Activated T-helper 2 cell treated with anti-CD3 and anti-CD28 coated beads, Interferon-gamma antibody, Interleukin-2, Interleukin-4, amounts not matched to agents 10 μg/mL and 5 μg/mL and 100 μg/mL, durations not matched to agents 14 hours and 24 hours and 36 hours (primary cell): ENCODE measurements around the gene CCDC124. TPM values are rescaled to one million over a fixed set of nuclear protein-coding genes. Genes with fewer than 3 reads are reported as not detected.
"Not testable (repeated sequence)": the region's sequence is repeated elsewhere in the genome, so short reads cannot be mapped to it uniquely, and the experiment has no call there.

Source experiments
- DNase-seq: peaks from one replicate; pipeline ENCODE4 v3.0.0; 2021; ENCODE audit warnings: low spot score
- H3K27ac Mint-ChIP-seq: one replicate; pipeline ENCODE4 v1.8.0; 2021; ENCODE audit warnings: mixed read lengths
- H3K27me3 Mint-ChIP-seq: one replicate; pipeline ENCODE4 v1.8.0; 2021; ENCODE audit warnings: low read depth, mixed read lengths
- H3K36me3 Mint-ChIP-seq: one replicate; pipeline ENCODE4 v1.8.0; 2021; ENCODE audit warnings: low read depth, mixed read lengths
- H3K4me1 Mint-ChIP-seq: one replicate; pipeline ENCODE4 v1.8.0; 2021; ENCODE audit warnings: low read depth, mixed read lengths
- H3K4me3 Mint-ChIP-seq: one replicate; pipeline ENCODE4 v1.8.0; 2021; ENCODE audit warnings: low read depth, mild to moderate bottlenecking, moderate library complexity, mixed read lengths
- H3K9me3 Mint-ChIP-seq: one replicate; pipeline ENCODE4 v1.8.0; 2021; ENCODE audit warnings: mixed read lengths
- intact Hi-C: fragments of 100-400 bp; cut with micrococcal nuclease; formaldehyde crosslinking; loops from one replicate; pipeline ENCODE4 v1.15.1; 2023
- total RNA-seq: library from RNA; stranded (reverse); gene quantifications from 2 replicates; pipeline ENCODE4 v1.2.3, GENCODE V29; 2022

Gene CCDC124
- total RNA-seq, 1 donor from 2014 or later = 123 TPM

DNA sequence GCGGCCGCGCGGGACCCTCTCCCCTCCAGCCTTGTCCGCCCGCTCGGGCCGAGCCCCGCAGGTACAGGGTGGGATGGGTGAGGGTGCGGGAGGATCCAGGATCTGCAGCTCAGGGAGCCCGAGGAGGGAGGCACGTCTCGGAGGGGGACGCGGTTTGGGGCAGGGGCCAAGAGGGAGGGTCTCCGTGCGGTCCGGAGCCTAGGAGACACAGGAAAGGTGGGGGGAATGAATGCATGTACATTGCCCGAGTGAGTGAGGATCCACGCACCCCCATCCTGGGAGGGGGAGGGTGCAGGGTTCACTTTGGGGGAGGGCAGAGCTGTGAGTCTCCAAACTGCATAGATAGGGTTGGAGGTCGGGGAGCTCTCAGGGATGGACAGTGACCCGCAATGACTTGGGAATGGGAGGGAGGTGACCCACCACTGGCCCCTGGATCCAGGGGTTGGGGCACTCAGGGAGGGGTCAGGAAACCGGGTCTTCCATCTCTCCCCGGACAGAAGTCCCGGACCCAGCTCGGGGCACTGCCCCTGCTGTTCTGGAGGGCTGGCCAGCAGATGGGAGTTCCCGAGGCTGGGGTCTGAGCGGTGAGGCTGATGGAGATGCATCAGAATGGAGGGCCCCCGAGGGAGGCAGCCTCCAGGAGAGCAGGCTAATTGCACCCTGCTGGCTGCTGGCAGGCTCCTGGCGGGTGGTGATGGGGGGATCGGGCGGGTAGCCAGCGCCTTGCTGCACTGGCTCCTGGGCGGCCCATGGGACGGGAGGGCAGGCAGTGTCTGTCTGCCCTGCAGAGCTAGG, 34.6 kb downstream of the CCDC124 start:
- Mint-ChIP-seq H3K4me3 (no peak overlapping the region), H3K9me3 (no peaks in the 10 kb centered on the region), H3K4me1 (no peaks in the 10 kb centered on the region), H3K27me3 (peaks cover 34% of the 10 kb centered on the region), H3K36me3 (no peaks in the 10 kb centered on the region), H3K27ac (no peak overlapping the region)
- DNase-seq = no peak
- intact Hi-C loops = no loop called here

DNA sequence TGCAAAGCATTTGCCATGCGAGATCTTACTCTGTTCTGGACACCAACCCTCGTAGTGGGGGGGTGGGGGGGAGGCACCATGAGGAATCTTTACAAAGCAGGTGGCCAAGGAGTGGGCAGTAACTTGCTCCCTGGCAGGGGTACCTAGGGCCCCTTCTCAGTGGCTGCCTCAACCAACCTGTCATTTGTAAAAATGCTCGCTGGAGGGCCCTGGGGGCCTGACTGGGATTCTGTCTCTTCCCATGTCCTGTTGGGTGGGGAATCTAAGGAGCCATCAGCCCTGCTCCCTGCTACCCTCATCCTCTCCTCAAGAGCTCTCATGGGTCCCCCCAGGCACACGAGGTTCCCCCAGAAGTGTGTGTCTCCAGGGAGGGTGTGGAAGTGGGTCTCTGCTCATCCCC, 35.5 kb downstream of the CCDC124 start:
- no peak overlapping the region for H3K4me3 Mint-ChIP-seq
- H3K27ac Mint-ChIP-seq = no peak overlapping the region
- no peaks in the 10 kb centered on the region for H3K36me3 Mint-ChIP-seq
- H3K4me1 Mint-ChIP-seq = no peaks in the 10 kb centered on the region
- H3K9me3 Mint-ChIP-seq = no peaks in the 10 kb centered on the region
- intact Hi-C loops = no loop called here
- DNase-seq = no peak
- H3K27me3 Mint-ChIP-seq = peaks cover 36% of the 10 kb centered on the region

DNA sequence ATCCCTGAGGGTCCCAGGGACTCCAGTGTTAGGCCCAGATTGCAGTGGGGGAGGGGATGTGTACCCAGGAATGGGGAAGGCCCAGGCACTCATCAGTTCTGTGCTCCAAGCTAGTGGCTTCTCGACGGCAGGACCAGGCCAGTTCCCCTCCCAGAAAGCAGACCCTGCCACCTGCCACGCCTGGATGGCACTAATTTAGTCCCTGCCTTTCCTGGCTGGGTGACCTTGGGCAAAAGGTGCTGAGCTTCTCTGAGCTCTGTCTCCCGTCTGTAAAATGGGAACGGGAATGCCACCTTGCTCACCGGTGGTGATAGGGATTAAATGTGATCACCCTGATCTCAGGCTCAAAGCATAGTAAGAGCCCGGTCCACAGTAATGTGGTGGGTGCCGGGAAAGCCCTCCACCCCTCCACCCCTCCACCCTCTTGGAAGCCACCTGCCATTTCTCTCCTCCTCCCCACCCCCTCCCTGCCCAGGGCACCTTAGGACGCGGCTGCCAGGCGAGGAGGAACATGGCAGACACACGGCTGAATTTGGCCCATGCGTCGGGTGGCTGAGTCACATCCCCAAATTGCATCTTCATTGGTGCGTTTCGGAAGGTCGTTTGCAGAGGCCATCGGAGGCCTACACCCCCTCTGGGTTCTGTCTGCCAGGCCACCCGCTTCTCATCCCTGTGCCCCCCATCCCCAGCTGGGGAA, 36.4 kb downstream of the CCDC124 start:
- H3K9me3 Mint-ChIP-seq = no peaks in the 10 kb centered on the region
- peaks cover 34% of the 10 kb centered on the region for H3K27me3 Mint-ChIP-seq
- H3K4me1 Mint-ChIP-seq = no peaks in the 10 kb centered on the region
- no peak for DNase-seq
- intact Hi-C loops = no loop called here
- no peaks in the 10 kb centered on the region for H3K36me3 Mint-ChIP-seq
- H3K27ac Mint-ChIP-seq = no peak overlapping the region
- no peak overlapping the region for H3K4me3 Mint-ChIP-seq

DNA sequence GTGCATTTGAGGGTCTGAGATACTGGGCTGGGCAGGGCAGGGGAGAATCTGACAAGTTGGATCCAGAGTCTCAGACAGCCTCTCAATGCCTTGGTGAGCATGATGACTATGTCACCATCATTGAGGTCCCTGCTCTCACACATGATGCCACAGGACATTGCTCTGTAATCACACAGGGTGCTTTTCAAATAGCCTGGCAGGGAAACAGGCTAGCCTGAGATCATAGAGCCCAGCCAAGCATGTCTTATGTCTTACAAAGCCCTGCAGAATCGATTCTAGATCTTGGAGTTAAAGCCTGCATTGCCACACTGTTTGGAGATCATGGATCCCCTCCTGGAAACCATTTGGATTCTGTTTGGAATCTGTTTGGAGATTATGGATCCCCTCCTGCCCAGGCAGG, 39.4 kb downstream of the CCDC124 start:
- Mint-ChIP-seq H3K4me1 (no peaks in the 10 kb centered on the region), H3K36me3 (no peaks in the 10 kb centered on the region), H3K27me3 (peaks cover 11% of the 10 kb centered on the region), H3K27ac (no peak overlapping the region), H3K9me3 (no peaks in the 10 kb centered on the region), H3K4me3 (no peak overlapping the region)
- DNase-seq = no peak
- intact Hi-C loops = no loop called here

DNA sequence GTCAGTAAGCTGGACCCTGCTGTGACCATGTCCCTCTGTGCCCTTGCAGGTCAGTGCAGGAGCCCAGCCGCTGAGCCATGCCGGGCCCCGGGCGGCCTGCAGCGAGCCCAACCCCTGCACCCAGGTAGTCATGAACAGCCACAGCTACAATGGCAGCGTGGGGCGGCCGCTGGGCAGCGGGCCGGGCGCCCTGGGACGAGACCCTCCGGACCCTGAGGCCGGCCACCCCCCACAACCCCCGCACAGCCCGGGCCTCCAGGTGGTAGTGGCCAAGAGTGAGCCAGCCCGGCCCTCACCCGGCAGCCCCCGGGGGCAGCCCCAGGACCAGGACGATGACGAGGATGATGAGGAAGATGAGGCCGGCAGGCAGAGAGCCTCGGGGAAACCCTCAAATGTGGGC, 40.9 kb downstream of the CCDC124 start:
- no peaks in the 10 kb centered on the region for H3K4me1 Mint-ChIP-seq
- no peaks in the 10 kb centered on the region for H3K36me3 Mint-ChIP-seq
- no peaks in the 10 kb centered on the region for H3K9me3 Mint-ChIP-seq

DNA sequence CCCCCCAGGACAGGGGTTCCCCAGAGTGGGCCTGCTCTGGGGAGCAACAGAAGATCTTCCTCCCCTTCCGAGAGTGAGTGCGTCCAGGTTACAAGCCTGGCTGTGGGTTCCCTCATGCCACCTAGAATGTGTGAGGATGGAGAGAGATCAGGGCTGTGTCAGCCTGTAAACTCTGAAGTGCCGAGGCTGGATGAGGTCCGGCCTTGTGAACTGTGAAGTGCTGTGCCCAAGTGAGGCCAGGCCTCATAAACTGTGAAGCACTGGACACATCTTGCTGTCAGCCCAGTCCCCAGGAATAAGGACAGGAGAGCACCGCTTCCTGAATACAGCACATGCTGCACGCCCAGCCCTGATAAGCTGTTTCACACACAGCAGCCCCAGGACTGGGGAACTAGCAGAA, 41.7 kb downstream of the CCDC124 start:
- Mint-ChIP-seq H3K9me3 (no peaks in the 10 kb centered on the region), H3K4me3 (no peak overlapping the region), H3K27ac (no peak overlapping the region), H3K27me3 (peaks cover 8% of the 10 kb centered on the region), H3K36me3 (no peaks in the 10 kb centered on the region), H3K4me1 (peaks cover 1% of the 10 kb centered on the region)
- DNase-seq = no peak
- intact Hi-C loops = no loop called here

More for the DNA sequence above, 40.9 kb downstream of the CCDC124 start:
- DNase-seq = no peak
- intact Hi-C loops = no loop called here
- Mint-ChIP-seq H3K4me3 (no peak overlapping the region), H3K27ac (no peak overlapping the region), H3K27me3 (peaks cover 5% of the 10 kb centered on the region)

DNA sequence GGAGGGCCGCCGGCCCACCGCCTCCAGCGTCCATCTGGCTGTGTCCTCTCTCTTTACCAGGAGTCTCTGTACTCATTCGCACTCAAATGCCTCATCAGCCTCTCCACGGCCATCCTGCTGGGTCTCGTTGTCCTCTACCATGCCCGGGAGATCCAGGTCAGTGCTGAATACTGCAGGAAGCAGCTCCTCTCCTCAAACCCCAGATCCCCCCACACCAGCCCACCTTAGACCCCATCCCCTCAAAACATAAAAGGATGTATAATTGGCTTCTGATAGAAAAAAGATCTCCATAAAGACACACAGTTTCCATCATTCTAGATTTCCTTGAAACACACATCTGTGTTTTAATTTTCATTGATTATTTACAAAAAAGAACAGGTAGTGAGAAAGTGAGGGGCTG, 42.2 kb downstream of the CCDC124 start:
- Mint-ChIP-seq H3K9me3 (no peaks in the 10 kb centered on the region), H3K4me1 (peaks cover 3% of the 10 kb centered on the region), H3K36me3 (no peaks in the 10 kb centered on the region), H3K27me3 (peaks cover 10% of the 10 kb centered on the region), H3K4me3 (no peak overlapping the region), H3K27ac (no peak overlapping the region)
- intact Hi-C loops = no loop called here
- DNase-seq = no peak

DNA sequence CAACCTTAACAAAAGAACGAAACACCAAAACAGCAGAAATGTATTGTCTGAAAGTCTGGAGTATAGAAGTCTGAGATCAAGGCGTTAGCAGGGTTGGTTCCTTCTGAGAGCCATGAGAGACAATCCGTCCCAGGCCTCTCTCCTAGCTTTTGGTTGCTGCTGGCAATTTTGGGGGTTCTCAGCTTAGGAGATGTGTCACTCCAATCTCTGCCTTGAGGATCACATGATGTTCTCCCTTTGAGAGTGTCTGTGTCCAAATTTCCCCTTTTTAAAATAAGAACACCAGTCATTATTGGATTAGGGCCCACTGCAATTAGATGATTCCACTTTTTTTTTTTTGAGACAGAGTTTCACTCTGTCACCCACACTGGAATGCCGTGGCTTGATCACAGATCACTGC, 44.2 kb downstream of the CCDC124 start:
- Mint-ChIP-seq H3K4me1 (peaks cover 3% of the 10 kb centered on the region), H3K36me3 (no peaks in the 10 kb centered on the region), H3K27me3 (peaks cover 16% of the 10 kb centered on the region), H3K27ac (no peak overlapping the region), H3K9me3 (no peaks in the 10 kb centered on the region), H3K4me3 (no peak overlapping the region)
- no peak for DNase-seq
- intact Hi-C loops = no loop called here

DNA sequence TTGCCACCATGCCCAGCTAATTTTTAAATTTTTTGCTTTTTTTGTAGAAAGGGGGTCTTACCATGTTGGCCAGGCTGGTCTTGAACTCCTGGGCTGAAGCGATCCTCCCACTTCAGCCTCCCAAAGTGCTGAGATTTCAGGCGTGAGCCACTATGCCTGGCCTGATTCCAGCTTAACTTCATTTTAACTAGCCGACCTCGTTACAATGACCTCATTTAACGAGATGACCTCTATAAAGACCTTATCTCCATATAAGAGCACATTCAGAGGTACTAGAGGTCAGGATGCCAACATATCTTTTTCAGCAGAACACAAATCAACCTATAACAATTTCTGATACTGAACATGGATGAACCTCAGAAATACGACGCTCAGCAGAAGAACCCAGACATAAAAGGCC, 44.7 kb downstream of the CCDC124 start:
- H3K27me3 Mint-ChIP-seq = peaks cover 16% of the 10 kb centered on the region
- H3K36me3 Mint-ChIP-seq = no peaks in the 10 kb centered on the region
- no peak overlapping the region for H3K27ac Mint-ChIP-seq
- H3K4me3 Mint-ChIP-seq = no peak overlapping the region
- no peaks in the 10 kb centered on the region for H3K9me3 Mint-ChIP-seq
- peaks cover 3% of the 10 kb centered on the region for H3K4me1 Mint-ChIP-seq
- no peak for DNase-seq
- intact Hi-C loops = no loop called here

DNA sequence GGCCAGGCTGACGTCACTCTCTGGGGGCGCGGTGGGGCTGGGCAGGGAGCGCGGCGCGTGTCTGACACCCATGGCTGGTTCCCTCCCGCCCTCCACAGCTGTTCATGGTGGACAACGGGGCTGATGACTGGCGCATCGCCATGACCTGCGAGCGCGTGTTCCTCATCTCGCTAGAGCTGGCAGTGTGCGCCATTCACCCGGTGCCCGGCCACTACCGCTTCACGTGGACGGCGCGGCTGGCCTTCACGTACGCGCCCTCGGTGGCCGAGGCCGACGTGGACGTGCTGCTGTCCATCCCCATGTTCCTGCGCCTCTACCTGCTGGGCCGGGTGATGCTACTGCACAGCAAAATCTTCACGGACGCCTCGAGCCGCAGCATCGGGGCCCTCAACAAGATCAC, 48.8 kb downstream of the CCDC124 start:
- H3K9me3 Mint-ChIP-seq = no peaks in the 10 kb centered on the region
- H3K27ac Mint-ChIP-seq = no peak overlapping the region
- DNase-seq = no peak
- H3K36me3 Mint-ChIP-seq = no peaks in the 10 kb centered on the region
- H3K27me3 Mint-ChIP-seq = peaks cover 14% of the 10 kb centered on the region
- H3K4me3 Mint-ChIP-seq = no peak overlapping the region
- intact Hi-C loops = no loop called here
- H3K4me1 Mint-ChIP-seq = peaks cover 3% of the 10 kb centered on the region

DNA sequence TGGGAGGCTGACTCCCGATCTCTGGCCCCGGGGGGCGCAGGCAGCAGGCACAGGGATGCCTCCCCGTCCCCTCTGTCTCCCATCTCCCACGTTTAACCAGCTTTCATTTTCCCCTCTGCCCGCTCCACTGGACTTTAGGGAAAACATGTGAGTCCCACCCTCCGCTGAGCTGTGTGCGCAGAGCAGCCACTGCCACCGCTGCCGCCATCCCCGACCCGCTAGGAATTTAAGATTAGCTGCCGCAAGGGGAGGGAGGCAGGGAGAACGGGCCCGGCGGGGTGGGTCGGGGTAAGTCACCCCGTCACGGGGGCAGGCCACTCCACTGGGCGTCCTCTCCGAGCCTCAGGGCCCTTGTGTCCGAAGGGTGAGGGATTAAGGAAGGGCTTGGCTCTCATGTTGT, 49.6 kb downstream of the CCDC124 start:
- Mint-ChIP-seq H3K4me1 (peaks cover 3% of the 10 kb centered on the region), H3K27me3 (peaks cover 14% of the 10 kb centered on the region), H3K36me3 (no peaks in the 10 kb centered on the region), H3K4me3 (no peak overlapping the region), H3K27ac (no peak overlapping the region), H3K9me3 (no peaks in the 10 kb centered on the region)
- no peak for DNase-seq
- intact Hi-C loops = no loop called here

DNA sequence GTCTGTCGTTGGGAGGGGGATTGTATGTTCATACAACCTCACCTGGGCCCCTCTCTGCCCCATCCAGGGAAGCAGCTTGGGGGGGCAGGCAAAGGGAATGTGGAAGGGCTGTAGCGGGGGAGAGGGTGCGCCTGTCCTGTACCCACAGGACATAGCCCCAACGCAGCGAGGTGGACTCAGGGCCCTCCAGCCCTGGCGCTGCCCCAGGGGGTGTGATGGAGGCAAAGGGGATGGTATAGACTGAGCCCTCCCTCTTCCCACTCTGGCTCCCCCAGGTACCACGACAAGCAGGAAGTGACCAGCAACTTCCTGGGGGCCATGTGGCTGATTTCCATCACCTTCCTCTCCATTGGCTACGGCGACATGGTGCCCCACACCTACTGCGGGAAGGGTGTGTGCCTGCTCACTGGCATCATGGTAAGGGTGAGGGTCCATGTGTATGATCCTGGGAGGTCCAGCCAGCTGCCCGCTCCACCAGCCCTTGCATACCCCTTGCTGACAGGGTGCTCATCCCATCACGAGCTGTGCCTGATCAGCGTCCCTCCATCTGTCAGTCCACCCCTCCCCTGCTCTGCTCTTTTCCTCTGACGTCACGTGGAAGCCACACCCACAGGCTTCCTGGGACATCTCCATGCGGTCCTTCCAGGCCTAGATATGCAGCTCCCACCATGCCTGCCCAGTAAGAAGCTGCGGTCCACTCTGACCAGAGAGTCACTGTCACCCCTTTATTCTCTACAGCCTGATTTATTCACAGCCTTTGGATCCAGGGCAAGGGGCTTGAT, 52.4 kb downstream of the CCDC124 start:
- peaks cover 5% of the 10 kb centered on the region for H3K27me3 Mint-ChIP-seq
- H3K9me3 Mint-ChIP-seq = no peaks in the 10 kb centered on the region
- intact Hi-C loops = no loop called here
- H3K36me3 Mint-ChIP-seq = no peaks in the 10 kb centered on the region
- H3K27ac Mint-ChIP-seq = no peak overlapping the region
- H3K4me3 Mint-ChIP-seq = no peak overlapping the region
- no peak for DNase-seq
- no peaks in the 10 kb centered on the region for H3K4me1 Mint-ChIP-seq

DNA sequence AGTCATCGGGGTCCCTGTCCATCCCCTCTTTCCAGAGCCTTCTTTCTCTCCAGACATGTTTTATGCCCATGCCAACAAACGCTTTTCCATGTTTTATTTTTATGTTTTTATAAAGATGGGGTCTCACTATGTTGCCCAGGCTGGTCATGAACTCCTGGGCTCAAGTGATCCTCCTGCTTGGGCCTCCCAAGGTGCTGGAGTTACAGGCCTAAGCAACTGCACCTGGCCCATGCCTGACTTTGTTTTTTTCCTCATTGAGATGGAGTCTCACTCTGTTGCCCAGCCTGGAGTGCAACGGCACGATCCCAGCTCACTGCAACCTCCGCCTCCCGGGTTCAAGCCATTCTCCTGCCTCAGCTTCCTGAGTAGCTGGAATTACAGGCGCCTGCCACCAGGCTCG, 53.8 kb downstream of the CCDC124 start:
- H3K27ac Mint-ChIP-seq, H3K36me3 Mint-ChIP-seq, H3K4me1 Mint-ChIP-seq, H3K27me3 Mint-ChIP-seq, intact Hi-C loops, H3K4me3 Mint-ChIP-seq, DNase-seq, H3K9me3 Mint-ChIP-seq: not testable (repeated sequence)
